ENCODE results near the gene NUDT3.
"Not testable (repeated sequence)": the region's sequence is repeated elsewhere in the genome, so short reads cannot be mapped to it uniquely, and the experiment has no call there.

NUDT3 gene

GRCh38 chr6:34365781-34366638 is 26.5 kb downstream of the NUDT3 start:
- DNase-seq, result not testable (repeated sequence)

- DNase-seq, result not testable (repeated sequence)
Observed at GRCh38 chr6:34363681-34364075, 28.8 kb downstream of the NUDT3 start.

GRCh38 chr6:34362909-34363680 is 29.4 kb downstream of the NUDT3 start:
- no peak for DNase-seq

GRCh38 chr6:34362176-34362575 is 30.3 kb downstream of the NUDT3 start:
- DNase-seq, result no peak

- DNase-seq, result no peak
Observed at GRCh38 chr6:34360556-34360955, 31.9 kb downstream of the NUDT3 start.

GRCh38 chr6:34359418-34360158 is 32.9 kb downstream of the NUDT3 start:
- no peak for DNase-seq

GRCh38 chr6:34358389-34358905 is 34.0 kb downstream of the NUDT3 start:
- DNase-seq, result peak; percentile 56

GRCh38 chr6:34357937-34358336 is 34.5 kb downstream of the NUDT3 start:
- no peak for DNase-seq

GRCh38 chr6:34355889-34356288 is 36.6 kb downstream of the NUDT3 start:
- DNase-seq, result no peak

- not testable (repeated sequence) for DNase-seq
Observed at GRCh38 chr6:34354230-34354629, 38.2 kb downstream of the NUDT3 start.

GRCh38 chr6:34353530-34353929 is 38.9 kb downstream of the NUDT3 start:
- DNase-seq, result not testable (repeated sequence)

- DNase-seq, result no peak
Observed at GRCh38 chr6:34352305-34352937, 40.0 kb downstream of the NUDT3 start.

- DNase-seq, result no peak
Observed at GRCh38 chr6:34350934-34351217, 41.6 kb downstream of the NUDT3 start.

GRCh38 chr6:34350137-34350933 is 42.1 kb downstream of the NUDT3 start:
- DNase-seq, result no peak

GRCh38 chr6:34349211-34349610 is 43.3 kb downstream of the NUDT3 start:
- no peak for DNase-seq

- no peak for DNase-seq
Observed at GRCh38 chr6:34347303-34347702, 45.2 kb downstream of the NUDT3 start.

- DNase-seq, result no peak
Observed at GRCh38 chr6:34346175-34347119, 46.0 kb downstream of the NUDT3 start.

GRCh38 chr6:34343806-34344205 is 48.7 kb downstream of the NUDT3 start:
- no peak for DNase-seq

- DNase-seq, result no peak
Observed at GRCh38 chr6:34342247-34342646, 50.2 kb downstream of the NUDT3 start.

GRCh38 chr6:34341481-34341971 is 50.9 kb downstream of the NUDT3 start:
- DNase-seq, result no peak
